Mesothelial cell of epicardium (in vitro differentiated cells): ENCODE results near the gene KIAA0232. TPM values are rescaled to one million over a fixed set of nuclear protein-coding genes. Genes with fewer than 3 reads are reported as not detected.
A peak's percentile ranks its signal among the peaks of the same experiment; 100 is the strongest.

Source experiments
- DNase-seq, 2 experiments: peaks; one replicate each; pipeline ENCODE4 v3.0.0; 2021; ENCODE audit warnings: low spot score in 2 of 2; ENCODE audit not compliant: unreplicated experiment in 2 of 2
- H3K27ac Mint-ChIP-seq: 2 replicates; pipeline ENCODE4 v1.8.0; 2021; ENCODE audit warnings: mixed read lengths
- H3K27me3 Mint-ChIP-seq: 2 replicates; pipeline ENCODE4 v1.8.0; 2021; ENCODE audit warnings: low read depth, mixed read lengths
- H3K36me3 Mint-ChIP-seq: 2 replicates; pipeline ENCODE4 v1.8.0; 2021; ENCODE audit warnings: mixed read lengths
- H3K4me1 Mint-ChIP-seq: 2 replicates; pipeline ENCODE4 v1.8.0; 2021; ENCODE audit warnings: mixed read lengths
- H3K4me3 Mint-ChIP-seq: 2 replicates; pipeline ENCODE4 v1.8.0; 2021; ENCODE audit warnings: mild to moderate bottlenecking, moderate library complexity, mixed read lengths
- H3K9me3 Mint-ChIP-seq: 2 replicates; pipeline ENCODE4 v1.8.0; 2021; ENCODE audit warnings: mixed read lengths
- CTCF ChIP-seq: fragments of 200-600 bp; sonication (generic); IDR thresholded peaks from one replicate; pipeline ENCODE4 v1.5.0; 2021; ENCODE audit warnings: antibody characterized with exemption; ENCODE audit not compliant: unreplicated experiment
- total RNA-seq: library from RNA; stranded (reverse); gene quantifications from 3 replicates; pipeline ENCODE4 v1.2.1, GENCODE V29; 2021

KIAA0232 gene
- total RNA-seq, 1 donor from 2014 or later = 37.8 TPM

- no peak for DNase-seq
- Mint-ChIP-seq H3K27ac (peak overlapping the region; percentile 27), H3K4me3 (no peak overlapping the region)
These were observed 11.3 kb upstream of the KIAA0232 start for GRCh38 chr4:6771229-6771671.

DNA sequence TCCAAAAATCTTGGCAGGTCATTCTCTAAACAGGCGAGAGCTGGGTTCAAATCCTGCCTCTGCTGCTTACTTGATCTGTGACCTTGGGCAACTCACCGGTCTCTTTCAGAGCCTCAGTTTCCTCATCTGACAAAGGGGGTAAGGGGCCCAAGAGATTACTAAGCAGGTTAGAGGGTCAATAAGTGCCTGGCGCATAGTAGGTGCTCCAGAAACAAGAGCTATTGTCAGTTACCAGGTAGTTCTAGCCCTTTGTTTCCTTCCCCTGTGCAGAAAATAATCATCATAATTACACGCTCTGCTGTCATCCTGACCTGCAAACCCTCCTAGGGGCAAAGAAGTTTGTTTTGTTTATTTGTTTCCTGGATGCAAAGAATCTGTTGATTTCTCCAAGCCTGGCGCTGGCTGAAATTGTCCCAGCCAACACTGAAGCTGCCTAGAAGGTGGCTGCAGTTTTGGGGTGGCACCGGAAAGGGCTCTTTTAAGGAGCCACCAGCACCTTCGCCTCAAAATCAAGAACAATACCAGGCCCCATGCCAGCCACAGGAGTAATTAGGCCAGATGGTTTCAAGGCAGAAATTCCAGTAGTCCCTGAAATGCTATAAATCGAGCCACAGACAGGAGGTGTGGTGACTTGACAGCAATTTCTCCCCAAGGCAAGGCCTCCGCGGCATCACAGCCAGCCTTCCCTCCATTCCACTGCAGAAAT is 10.2 kb upstream of the KIAA0232 start:
- H3K9me3 Mint-ChIP-seq = no peaks in the 10 kb centered on the region
- H3K27ac Mint-ChIP-seq = peak overlapping the region; percentile 94
- no peaks in the 10 kb centered on the region for H3K36me3 Mint-ChIP-seq
- H3K4me3 Mint-ChIP-seq = no peak overlapping the region
- no peak for TF ChIP-seq CTCF
- DNase-seq = peak in 1 of 2 experiments; percentile 56
- H3K27me3 Mint-ChIP-seq = peaks cover 21% of the 10 kb centered on the region
- H3K4me1 Mint-ChIP-seq = peaks cover 25% of the 10 kb centered on the region

More at GRCh38 chr4:6771229-6771671, 11.3 kb upstream of the KIAA0232 start:
- Mint-ChIP-seq H3K9me3 (no peaks in the 10 kb centered on the region), H3K27me3 (peaks cover 18% of the 10 kb centered on the region), H3K4me1 (peaks cover 27% of the 10 kb centered on the region), H3K36me3 (no peaks in the 10 kb centered on the region)
- no peak for TF ChIP-seq CTCF

DNA sequence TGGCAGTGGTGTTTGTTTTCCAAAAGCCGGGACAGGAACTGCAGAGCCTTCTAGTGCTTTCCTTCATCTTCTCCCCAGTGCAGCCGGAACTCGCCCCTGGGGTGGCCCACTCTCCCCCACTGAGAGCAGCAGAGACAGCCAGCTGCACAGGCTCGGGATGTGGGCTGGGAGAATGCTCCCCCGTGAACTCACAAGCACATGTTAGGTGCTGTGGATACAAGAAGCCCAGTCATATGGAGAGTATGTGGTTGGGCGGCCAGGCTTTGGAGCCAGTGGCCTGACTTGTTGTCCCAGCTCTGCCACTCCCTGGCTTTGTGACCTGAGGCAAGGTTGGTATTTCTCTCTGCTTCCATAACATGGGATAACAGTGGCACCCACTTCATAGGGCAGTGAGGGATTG is 9.4 kb upstream of the KIAA0232 start:
- TF ChIP-seq CTCF = no peak
- Mint-ChIP-seq H3K9me3 (no peaks in the 10 kb centered on the region), H3K27me3 (peaks cover 21% of the 10 kb centered on the region), H3K36me3 (no peaks in the 10 kb centered on the region), H3K27ac (peak overlapping the region; percentile 94), H3K4me1 (peaks cover 21% of the 10 kb centered on the region), H3K4me3 (no peak overlapping the region)
- no peak for DNase-seq

DNA sequence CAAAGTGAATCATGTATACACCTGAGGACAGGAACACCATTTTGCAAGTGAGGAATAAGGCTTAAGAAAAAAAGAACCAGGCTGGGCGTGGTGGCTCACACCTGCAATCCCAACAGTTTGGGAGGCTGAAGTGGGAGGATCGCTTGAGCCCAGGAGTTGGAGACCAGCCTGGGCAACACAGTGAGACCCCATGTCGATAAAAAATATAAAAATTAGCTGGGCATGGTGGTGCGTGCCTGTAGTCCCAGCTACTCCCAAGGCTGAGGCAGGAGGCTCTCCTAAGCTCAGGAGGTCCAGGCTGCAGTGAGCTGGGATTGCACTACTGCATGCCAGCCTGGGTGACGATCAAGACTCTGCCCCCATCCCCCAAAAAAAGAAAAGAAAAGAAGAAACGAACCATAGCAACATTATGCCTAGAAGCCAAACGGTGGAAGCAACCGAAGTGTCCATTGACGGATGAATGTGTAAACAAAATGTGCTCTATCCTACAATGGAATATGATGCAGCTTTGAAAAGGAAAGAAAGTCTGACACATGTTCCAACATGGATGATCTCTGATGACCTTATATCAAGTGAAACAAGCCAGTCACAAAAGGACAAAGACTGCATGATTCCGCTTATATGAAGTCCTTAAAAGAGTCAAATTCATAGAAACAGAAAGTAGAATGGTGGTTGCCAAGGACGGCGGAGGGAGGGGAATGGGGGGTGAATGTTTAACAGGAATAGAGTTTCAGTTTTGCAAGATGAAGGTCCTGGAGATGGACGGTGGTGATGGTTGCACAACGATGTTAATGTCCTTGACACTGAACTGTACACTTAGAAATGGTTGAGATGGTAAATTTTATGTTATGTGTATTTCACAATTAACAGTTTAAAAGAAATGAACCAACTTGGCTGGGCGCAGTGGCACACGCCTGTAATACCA is 8.6 kb upstream of the KIAA0232 start:
- Mint-ChIP-seq H3K27ac (peak overlapping the region; percentile 94), H3K4me3 (no peak overlapping the region)

DNA sequence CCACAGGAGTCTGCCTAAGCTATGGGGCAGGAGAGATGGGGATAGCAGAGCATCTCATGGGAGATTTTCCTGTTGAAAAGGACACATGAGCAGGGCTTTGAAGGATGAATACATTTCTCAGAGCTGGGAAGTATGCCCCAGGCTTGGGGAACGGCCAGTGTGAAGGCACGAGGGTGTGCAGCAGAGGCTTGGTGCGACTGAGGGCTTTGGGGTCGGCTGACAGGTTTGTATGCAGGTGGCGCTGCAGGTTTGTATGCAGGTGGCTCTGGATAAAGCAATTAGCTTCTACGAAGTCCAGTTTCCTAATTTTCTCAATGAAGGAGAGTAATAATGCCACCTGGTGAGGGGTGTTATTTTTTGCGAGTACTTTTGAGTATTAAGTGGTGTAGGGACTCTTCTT is 6.8 kb upstream of the KIAA0232 start:
- no peaks in the 10 kb centered on the region for H3K9me3 Mint-ChIP-seq
- no peaks in the 10 kb centered on the region for H3K36me3 Mint-ChIP-seq
- H3K4me3 Mint-ChIP-seq = no peak overlapping the region
- no peak overlapping the region for H3K27ac Mint-ChIP-seq
- H3K27me3 Mint-ChIP-seq = peaks cover 18% of the 10 kb centered on the region
- peaks cover 24% of the 10 kb centered on the region for H3K4me1 Mint-ChIP-seq
- no peak for TF ChIP-seq CTCF
- no peak for DNase-seq

More for the DNA sequence above, 8.6 kb upstream of the KIAA0232 start:
- H3K9me3 Mint-ChIP-seq = no peaks in the 10 kb centered on the region
- no peak for DNase-seq
- H3K36me3 Mint-ChIP-seq = no peaks in the 10 kb centered on the region
- TF ChIP-seq CTCF = no peak
- H3K27me3 Mint-ChIP-seq = peaks cover 21% of the 10 kb centered on the region
- peaks cover 18% of the 10 kb centered on the region for H3K4me1 Mint-ChIP-seq
